Body of pancreas (tissue), 4 donors: ENCODE data around the gene ZFR2. TPM values are rescaled to one million over a fixed set of nuclear protein-coding genes. Genes with fewer than 3 reads are reported as not detected.

ENCODE experiments used
- ATAC-seq: fragments of 150-250 bp; one replicate; pipeline ENCODE4 v1.9.1; 2016
- DNase-seq, 4 donors: peaks; one replicate each; pipeline ENCODE4 v3.0.0-alpha.2; 2019
- H3K27ac ChIP-seq, 4 donors: fragments of 200-600 bp; sonication (generic); 1 replicate in 3 of 4; 2 replicates in 1 of 4; pipeline versions ENCODE4 v1.5.1 to v1.6.1; 2016 to 2019; ENCODE audit warnings: mild to moderate bottlenecking in 1 of 4, mixed read lengths in 1 of 4, moderate library complexity in 1 of 4
- H3K27me3 ChIP-seq, 2 donors: fragments of 200-600 bp; sonication (generic); one replicate each; pipeline ENCODE4 v1.6.0; 2016; ENCODE audit warnings: mild to moderate bottlenecking in 1 of 2
- H3K36me3 ChIP-seq, 2 donors: fragments of 200-600 bp; sonication (generic); replicated peaks in 1 of 2; 2 replicates each; pipeline ENCODE4 v1.5.1; 2016; ENCODE audit warnings: low read depth in 2 of 2; ENCODE audit not compliant: insufficient read depth in 1 of 2
- H3K4me1 ChIP-seq: fragments of 200-600 bp; sonication (generic); one replicate; pipeline ENCODE4 v1.6.0; 2016
- H3K4me3 ChIP-seq, 2 donors: fragments of 200-600 bp; sonication (generic); 1 replicate in 1 of 2; 2 replicates in 1 of 2; pipeline ENCODE4 v1.5.1; 2016 to 2019
- H3K9me3 ChIP-seq, 3 donors: fragments of 200-600 bp; sonication (generic); 1 replicate in 2 of 3; 2 replicates in 1 of 3; pipeline ENCODE4 v1.5.1; 2016
- CTCF ChIP-seq, 7 experiments: fragments of 450-650 bp in 4 of 7; fragments of 200-600 bp in 3 of 7; sonication (generic) in 3 of 7; IDR thresholded peaks; one replicate each; pipeline ENCODE4 v1.5.1; 2016 to 2019; ENCODE audit warnings: antibody characterized with exemption in 7 of 7
- POLR2A ChIP-seq, 3 donors: fragments of 450-650 bp; IDR thresholded peaks; one replicate each; pipeline ENCODE4 v1.6.1; 2016; ENCODE audit warnings: antibody characterized with exemption in 3 of 3, mild to moderate bottlenecking in 2 of 3
- WGBS, 2 donors: methylation state at CpG; one replicate each; pipeline ENCODE4 v1.1.5; 2017; 5-methylcytosine and 5-hydroxymethylcytosine counted together
- intact Hi-C: fragments of 100-400 bp; cut with DNase I; formaldehyde crosslinking; loops from one replicate; pipeline ENCODE4 v1.15.1; 2023
- total RNA-seq, 2 donors: library from RNA; depleted of rRNA; stranded (reverse); fragments of >200 nt; gene quantifications; one replicate each; pipeline ENCODE4 v1.1.0, GENCODE V29; 2016

The ZFR2 gene
- total RNA-seq, 2 donors from 2014 or later, result not detected

- intact Hi-C loops, result no loop called here
- H3K9me3 ChIP-seq, result no peaks in the 10 kb centered on the region
- TF ChIP-seq POLR2A (IDR thresholded peaks at IDR 0.05), result no peak
- TF ChIP-seq CTCF (IDR thresholded peaks at IDR 0.05), result no peak
- no peaks in the 10 kb centered on the region for H3K36me3 ChIP-seq
- H3K27me3 ChIP-seq, result no peaks in the 10 kb centered on the region
- H3K4me3 ChIP-seq, result no peak overlapping the region
- no peaks in the 10 kb centered on the region for H3K4me1 ChIP-seq
- ATAC-seq, result no peak
- DNase-seq, result no peak
- no peak overlapping the region for H3K27ac ChIP-seq
- WGBS, 2 donors, result 39 to 57% methylated on average over 6 to 11 of the region's 12 CpGs
Observed at GRCh38 chr19:3893509-3894179, 24.8 kb upstream of the ZFR2 start.

- 52 to 73% methylated on average over 6 to 17 of the region's 17 CpGs for WGBS, 2 donors
- Histone ChIP-seq H3K4me3 (no peak overlapping the region), H3K36me3 (no peaks in the 10 kb centered on the region), H3K27ac (no peak overlapping the region), H3K9me3 (no peaks in the 10 kb centered on the region), H3K27me3 (no peaks in the 10 kb centered on the region), H3K4me1 (no peaks in the 10 kb centered on the region)
- intact Hi-C loops, result no loop called here
- ATAC-seq (no peak), DNase-seq (no peak)
- no peak for TF ChIP-seq POLR2A (IDR thresholded peaks at IDR 0.05)
- TF ChIP-seq CTCF (IDR thresholded peaks at IDR 0.05), result no peak
Observed at GRCh38 chr19:3890591-3890990, 21.8 kb upstream of the ZFR2 start.

GRCh38 chr19:3882041-3882384 is 13.2 kb upstream of the ZFR2 start:
- 14 to 20% methylated on average over 4 to 6 of the region's 6 CpGs for WGBS, 2 donors
- H3K4me1 ChIP-seq, result no peaks in the 10 kb centered on the region
- no peaks in the 10 kb centered on the region for H3K9me3 ChIP-seq
- H3K27ac ChIP-seq, result no peak overlapping the region
- DNase-seq (no peak), ATAC-seq (no peak)
- peaks cover 0 to 24% of the 10 kb centered on the region in 2 donors for H3K27me3 ChIP-seq
- intact Hi-C loops, result no loop called here
- no peaks in the 10 kb centered on the region for H3K36me3 ChIP-seq
- no peak for TF ChIP-seq POLR2A (IDR thresholded peaks at IDR 0.05)
- TF ChIP-seq CTCF (IDR thresholded peaks at IDR 0.05), result no peak
- no peak overlapping the region for H3K4me3 ChIP-seq

- DNase-seq, result no peak
- intact Hi-C loops, result no loop called here
- no peak overlapping the region for H3K27ac ChIP-seq
- no peaks in the 10 kb centered on the region for H3K36me3 ChIP-seq
- H3K4me3 ChIP-seq, result no peak overlapping the region
- peaks cover 0 to 24% of the 10 kb centered on the region in 2 donors for H3K27me3 ChIP-seq
- no peak for TF ChIP-seq POLR2A (IDR thresholded peaks at IDR 0.05)
- no peak for TF ChIP-seq CTCF (IDR thresholded peaks at IDR 0.05)
- WGBS, 2 donors, result 3 to 5% methylated on average over 16 to 29 of the region's 31 CpGs
- no peaks in the 10 kb centered on the region for H3K9me3 ChIP-seq
- no peak for ATAC-seq
- H3K4me1 ChIP-seq, result no peaks in the 10 kb centered on the region
Observed at GRCh38 chr19:3881272-3882040, 12.6 kb upstream of the ZFR2 start.
